ENCODE measurements around the gene NRL. TPM values are rescaled to one million over a fixed set of nuclear protein-coding genes. Genes with fewer than 3 reads are reported as not detected.
A peak's percentile ranks its signal among the peaks of the same experiment; 100 is the strongest.

NRL gene
- total RNA-seq, 4 donors from 2014 or later: 1.8 to 3.3 (median 3.0) TPM

GRCh38 chr14:24113379-24113800, 1.4 kb downstream of the NRL start:
- H3K36me3 ChIP-seq: peaks cover 6 to 18% (median 16%) of the 10 kb centered on the region in 4 donors
- H3K27me3 ChIP-seq: no peaks in the 10 kb centered on the region
- TF ChIP-seq EP300 (IDR thresholded peaks at IDR 0.05): no peak
- no peak for TF ChIP-seq POLR2AphosphoS5 (IDR thresholded peaks at IDR 0.05)
- TF ChIP-seq CTCF (IDR thresholded peaks at IDR 0.05): no peak
- TF ChIP-seq POLR2A (IDR thresholded peaks at IDR 0.05; ENCODE audit: low read depth): no peak
- no peaks in the 10 kb centered on the region for H3K9me3 ChIP-seq
- peak overlapping the region; percentile 63 to 96 (median 67) for H3K4me3 ChIP-seq
- peaks cover 28 to 31% (median 30%) of the 10 kb centered on the region in 4 donors for H3K4me1 ChIP-seq
- WGBS: 20% methylated on average over 10 of the region's 15 CpGs
- H3K27ac ChIP-seq (replicated peaks in 1 of 4): peak overlapping the region; percentile 93 to 98 (median 97)
- intact Hi-C loops (cut with DNase I): no loop called here
- DNase-seq (ENCODE audit: extremely low spot score): no peak

- Histone ChIP-seq H3K27ac (replicated peaks in 1 of 4) (no peak overlapping the region), H3K27me3 (no peaks in the 10 kb centered on the region), H3K9me3 (no peaks in the 10 kb centered on the region), H3K4me3 (no peak overlapping the region), H3K4me1 (peaks cover 14 to 20% (median 18%) of the 10 kb centered on the region in 4 donors), H3K36me3 (no peaks in the 10 kb centered on the region)
- intact Hi-C loops (cut with DNase I): no loop called here
- DNase-seq (ENCODE audit: extremely low spot score): no peak
- 65% methylated on average over 1 of the region's 1 CpG for WGBS
- TF ChIP-seq CTCF (IDR thresholded peaks at IDR 0.05) (no peak), POLR2A (IDR thresholded peaks at IDR 0.05; ENCODE audit: low read depth) (no peak), EP300 (IDR thresholded peaks at IDR 0.05) (no peak), POLR2AphosphoS5 (IDR thresholded peaks at IDR 0.05) (no peak)
These were observed 4.2 kb downstream of the NRL start for GRCh38 chr14:24110523-24110922.

GRCh38 chr14:24110060-24110459, 4.7 kb downstream of the NRL start:
- WGBS: 80% methylated on average over 9 of the region's 9 CpGs
- peaks cover 12 to 18% (median 15%) of the 10 kb centered on the region in 4 donors for H3K4me1 ChIP-seq
- H3K4me3 ChIP-seq: no peak overlapping the region
- no peak for DNase-seq (ENCODE audit: extremely low spot score)
- intact Hi-C loops (cut with DNase I): no loop called here
- no peak overlapping the region for H3K27ac ChIP-seq (replicated peaks in 1 of 4)
- H3K27me3 ChIP-seq: no peaks in the 10 kb centered on the region
- no peaks in the 10 kb centered on the region for H3K36me3 ChIP-seq
- no peaks in the 10 kb centered on the region for H3K9me3 ChIP-seq
- TF ChIP-seq POLR2A (IDR thresholded peaks at IDR 0.05; ENCODE audit: low read depth) (no peak), CTCF (IDR thresholded peaks at IDR 0.05) (no peak), POLR2AphosphoS5 (IDR thresholded peaks at IDR 0.05) (no peak), EP300 (IDR thresholded peaks at IDR 0.05) (no peak)

GRCh38 chr14:24108336-24108874, 6.3 kb downstream of the NRL start:
- no peak for DNase-seq (ENCODE audit: extremely low spot score)
- intact Hi-C loops (cut with DNase I): loop anchor here (2.0 to 5.0 kb wide), 2 partner anchors 50 to 54 kb away; partner anchors contain the start of gene IRF9
- peaks cover 9 to 15% (median 13%) of the 10 kb centered on the region in 4 donors for H3K4me1 ChIP-seq
- peaks cover 0 to 5% (median 4%) of the 10 kb centered on the region in 4 donors for H3K36me3 ChIP-seq
- TF ChIP-seq POLR2A (IDR thresholded peaks at IDR 0.05; ENCODE audit: low read depth): no peak
- TF ChIP-seq CTCF (IDR thresholded peaks at IDR 0.05): no peak
- no peak for TF ChIP-seq POLR2AphosphoS5 (IDR thresholded peaks at IDR 0.05)
- TF ChIP-seq EP300 (IDR thresholded peaks at IDR 0.05): no peak
- peak overlapping the region in 3 of 4 donors; percentile 13 to 42 (median 39) for H3K27ac ChIP-seq (replicated peaks in 1 of 4)
- no peak overlapping the region for H3K4me3 ChIP-seq
- no peaks in the 10 kb centered on the region for H3K9me3 ChIP-seq
- no peaks in the 10 kb centered on the region for H3K27me3 ChIP-seq
- WGBS: 44% methylated on average over 5 of the region's 5 CpGs

All from esophagus muscularis mucosa (tissue), 4 donors.